Neuronal stem cell (in vitro differentiated cells): ENCODE results near the gene FOXL1.

Experiments
- DNase-seq: peaks from one replicate; pipeline ENCODE4 v3.0.0-alpha.2; 2013; ENCODE audit warnings: low spot score
- H2AFZ ChIP-seq: one replicate; pipeline ENCODE4 v1.6.1; 2013; ENCODE audit warnings: mild to moderate bottlenecking, low read length, inconsistent platforms
- H2AK5ac ChIP-seq: 2 replicates; pipeline ENCODE4 v1.6.1; 2013; ENCODE audit warnings: low read depth, mild to moderate bottlenecking, inconsistent platforms, low read length, moderate library complexity, mixed read lengths
- H2BK120ac ChIP-seq: 2 replicates; pipeline ENCODE4 v1.6.1; 2013; ENCODE audit warnings: low read depth, mild to moderate bottlenecking, inconsistent platforms, low read length, moderate library complexity, mixed read lengths
- H2BK12ac ChIP-seq: one replicate; pipeline ENCODE4 v1.6.1; 2013; ENCODE audit warnings: low read length, inconsistent platforms
- H2BK15ac ChIP-seq: 2 replicates; pipeline ENCODE4 v1.6.1; 2013; ENCODE audit warnings: mild to moderate bottlenecking, low read length, inconsistent platforms, mixed read lengths
- H2BK5ac ChIP-seq: one replicate; pipeline ENCODE4 v1.6.1; 2013; ENCODE audit warnings: inconsistent platforms, mild to moderate bottlenecking, low read length, moderate library complexity
- H3K14ac ChIP-seq: one replicate; pipeline ENCODE4 v1.6.1; 2013; ENCODE audit warnings: low read length, inconsistent platforms
- H3K18ac ChIP-seq: 2 replicates; pipeline ENCODE4 v1.6.1; 2013; ENCODE audit warnings: low read length, inconsistent platforms
- H3K23ac ChIP-seq: 2 replicates; pipeline ENCODE4 v1.6.1; 2013; ENCODE audit warnings: low read depth, mild to moderate bottlenecking, mixed read lengths, low read length, inconsistent platforms; ENCODE audit not compliant: poor library complexity
- H3K27ac ChIP-seq: replicated peaks from 3 replicates; pipeline ENCODE4 v1.5.1; 2013; ENCODE audit warnings: low read length, inconsistent platforms
- H3K27me3 ChIP-seq, 3 experiments: 2 replicates each; pipeline ENCODE4 v1.6.1; 2013; ENCODE audit warnings: low read length in 3 of 3, mild to moderate bottlenecking in 2 of 3, inconsistent platforms in 1 of 3, low read depth in 1 of 3, mixed read lengths in 1 of 3, moderate library complexity in 1 of 3; ENCODE audit not compliant: control insufficient read depth in 3 of 3, insufficient read depth in 3 of 3
- H3K36me3 ChIP-seq, 2 donors: replicated peaks in 1 of 2; 2 replicates each; pipeline ENCODE4 v1.6.1; 2013; ENCODE audit warnings: low read length in 2 of 2; ENCODE audit not compliant: control insufficient read depth in 2 of 2, insufficient read depth in 2 of 2
- H3K4ac ChIP-seq: 2 replicates; pipeline ENCODE4 v1.6.1; 2013; ENCODE audit warnings: inconsistent platforms, mild to moderate bottlenecking, low read length, moderate library complexity
- H3K4me1 ChIP-seq, 2 donors: 1 replicate in 1 of 2; 2 replicates in 1 of 2; pipeline ENCODE4 v1.6.1; 2013; ENCODE audit warnings: low read length in 2 of 2, low read depth in 1 of 2; ENCODE audit not compliant: control insufficient read depth in 2 of 2, insufficient read depth in 1 of 2
- H3K4me2 ChIP-seq: one replicate; pipeline ENCODE4 v1.6.1; 2013; ENCODE audit warnings: mild to moderate bottlenecking, low read length, inconsistent platforms; ENCODE audit not compliant: insufficient read depth, poor library complexity, severe bottlenecking
- H3K4me3 ChIP-seq, 2 donors: 2 replicates each; pipeline ENCODE4 v1.5.1; 2013; ENCODE audit warnings: low read length in 2 of 2, mild to moderate bottlenecking in 2 of 2, inconsistent platforms in 1 of 2, moderate library complexity in 1 of 2
- H3K79me1 ChIP-seq: one replicate; pipeline ENCODE4 v1.6.1; 2013; ENCODE audit warnings: low read depth, mild to moderate bottlenecking, inconsistent platforms, low read length, moderate library complexity
- H3K9ac ChIP-seq: one replicate; pipeline ENCODE4 v1.6.1; 2013; ENCODE audit warnings: mild to moderate bottlenecking, low read depth, low read length, inconsistent platforms; ENCODE audit not compliant: poor library complexity
- H3K9me3 ChIP-seq, 2 donors: replicated peaks in 1 of 2; 2 replicates each; pipeline versions ENCODE3 to v1.6.1; 2013; ENCODE audit warnings: low read length in 2 of 2, mild to moderate bottlenecking in 2 of 2, inconsistent platforms in 1 of 2, low read depth in 1 of 2, mixed read lengths in 1 of 2, moderate library complexity in 1 of 2; ENCODE audit not compliant: control insufficient read depth in 2 of 2, insufficient read depth in 1 of 2
- H4K8ac ChIP-seq: one replicate; pipeline ENCODE4 v1.6.1; 2013; ENCODE audit warnings: low read depth, mild to moderate bottlenecking, inconsistent platforms, low read length, moderate library complexity
- H4K91ac ChIP-seq: one replicate; pipeline ENCODE4 v1.6.1; 2013; ENCODE audit warnings: low read length, low read depth, mild to moderate bottlenecking, inconsistent platforms; ENCODE audit not compliant: poor library complexity
- WGBS, 2 donors: extraction: QIAGEN DNeasy Blood & Tissue Kit; methylation state at CpG; one replicate each; pipeline ENCODE4 v1.1.7; 2013; ENCODE audit warnings: missing lambda C conversion rate in 2 of 2, mixed read lengths in 1 of 2; ENCODE audit not compliant: insufficient read length in 2 of 2, insufficient replicate concordance in 1 of 2; ENCODE audit errors: extremely low coverage in 2 of 2; 5-methylcytosine and 5-hydroxymethylcytosine counted together

The FOXL1 gene

GRCh38 chr16:86534779-86535615 lies 43.4 kb upstream of the FOXL1 start:
- DNase-seq: no peak
- WGBS, 2 donors: no CpG with 5 or more reads among the region's 18 CpGs
- H3K4me2 ChIP-seq: no peak overlapping the region

GRCh38 chr16:86536621-86537020 lies 41.7 kb upstream of the FOXL1 start:
- Histone ChIP-seq H3K79me1 (no peaks in the 10 kb centered on the region), H2BK120ac (no peak overlapping the region), H4K8ac (no peak overlapping the region), H3K18ac (peak overlapping the region; percentile 11), H2BK12ac (no peak overlapping the region), H3K9me3 (peaks cover 0 to 3% of the 10 kb centered on the region in 2 donors), H3K4ac (no peak overlapping the region), H3K36me3 (peaks cover 27 to 67% of the 10 kb centered on the region in 2 donors), H3K9ac (no peak overlapping the region), H2AFZ (no peak overlapping the region), H3K4me1 (no peaks in the 10 kb centered on the region), H3K4me3 (no peak overlapping the region), H2AK5ac (no peak overlapping the region), H3K14ac (no peak overlapping the region), H2BK15ac (no peak overlapping the region), H3K27ac (no peak overlapping the region), H2BK5ac (no peak overlapping the region), H3K4me2 (no peak overlapping the region), H3K27me3 (no peaks in the 10 kb centered on the region), H4K91ac (no peak overlapping the region), H3K23ac (peak overlapping the region; percentile 25)
- DNase-seq: no peak
- no CpG with 5 or more reads among the region's 17 CpGs for WGBS, 2 donors

More at GRCh38 chr16:86534779-86535615, 43.4 kb upstream of the FOXL1 start:
- H3K36me3 ChIP-seq: peaks cover 21 to 51% of the 10 kb centered on the region in 2 donors
- H3K4me3 ChIP-seq: no peak overlapping the region
- no peak overlapping the region for H3K18ac ChIP-seq
- no peak overlapping the region for H2BK120ac ChIP-seq
- no peak overlapping the region for H3K4ac ChIP-seq
- H2BK5ac ChIP-seq: no peak overlapping the region
- peak overlapping the region; percentile 18 for H3K9ac ChIP-seq
- peaks cover 0 to 3% of the 10 kb centered on the region in 2 donors for H3K9me3 ChIP-seq
- H4K91ac ChIP-seq: no peak overlapping the region
- no peak overlapping the region for H2BK12ac ChIP-seq
- no peak overlapping the region for H4K8ac ChIP-seq
- peak overlapping the region; percentile 39 for H3K23ac ChIP-seq
- no peaks in the 10 kb centered on the region for H3K4me1 ChIP-seq
- H2AK5ac ChIP-seq: no peak overlapping the region
- no peak overlapping the region for H3K14ac ChIP-seq
- H2BK15ac ChIP-seq: no peak overlapping the region
- H3K79me1 ChIP-seq: no peaks in the 10 kb centered on the region
- H3K27ac ChIP-seq: no peak overlapping the region
- H2AFZ ChIP-seq: no peak overlapping the region
- H3K27me3 ChIP-seq: no peaks in the 10 kb centered on the region

- no peak overlapping the region for H3K9ac ChIP-seq
- H2BK120ac ChIP-seq: no peak overlapping the region
- H3K14ac ChIP-seq: no peak overlapping the region
- H2BK12ac ChIP-seq: no peak overlapping the region
- no peak overlapping the region for H3K27ac ChIP-seq
- H3K4me2 ChIP-seq: no peak overlapping the region
- no peaks in the 10 kb centered on the region for H3K27me3 ChIP-seq
- peaks cover 0 to 3% of the 10 kb centered on the region in 2 donors for H3K9me3 ChIP-seq
- H2BK5ac ChIP-seq: no peak overlapping the region
- no peak overlapping the region for H4K8ac ChIP-seq
- H3K79me1 ChIP-seq: no peaks in the 10 kb centered on the region
- H3K4ac ChIP-seq: no peak overlapping the region
- no peak overlapping the region for H2AK5ac ChIP-seq
- H2BK15ac ChIP-seq: no peak overlapping the region
- no peak overlapping the region for H4K91ac ChIP-seq
- H3K4me3 ChIP-seq: peak overlapping the region in 1 of 2 donors; percentile 37
- no peak overlapping the region for H3K23ac ChIP-seq
- H3K18ac ChIP-seq: no peak overlapping the region
- DNase-seq: no peak
- H3K4me1 ChIP-seq: no peaks in the 10 kb centered on the region
- peaks cover 31 to 76% of the 10 kb centered on the region in 2 donors for H3K36me3 ChIP-seq
- no CpG with 5 or more reads among the region's 4 CpGs for WGBS, 2 donors
- no peak overlapping the region for H2AFZ ChIP-seq
Observed at GRCh38 chr16:86537486-86537885, 40.9 kb upstream of the FOXL1 start.

- no CpG with 5 or more reads among the region's 17 CpGs for WGBS, 2 donors
- H2AK5ac ChIP-seq: no peak overlapping the region
- H4K91ac ChIP-seq: no peak overlapping the region
- no peak overlapping the region for H3K18ac ChIP-seq
- no peak overlapping the region for H2AFZ ChIP-seq
- no peak overlapping the region for H4K8ac ChIP-seq
- H3K9ac ChIP-seq: no peak overlapping the region
- no peak overlapping the region for H3K14ac ChIP-seq
- no peak overlapping the region for H2BK12ac ChIP-seq
- H3K4ac ChIP-seq: no peak overlapping the region
- H3K23ac ChIP-seq: peak overlapping the region; percentile 13
- H2BK15ac ChIP-seq: no peak overlapping the region
- no peaks in the 10 kb centered on the region for H3K4me1 ChIP-seq
- peaks cover 0 to 3% of the 10 kb centered on the region in 2 donors for H3K9me3 ChIP-seq
- no peaks in the 10 kb centered on the region for H3K27me3 ChIP-seq
- H3K36me3 ChIP-seq: peaks cover 31 to 83% of the 10 kb centered on the region in 2 donors
- no peaks in the 10 kb centered on the region for H3K79me1 ChIP-seq
- no peak overlapping the region for H3K27ac ChIP-seq
- no peak overlapping the region for H2BK120ac ChIP-seq
- H3K4me3 ChIP-seq: no peak overlapping the region
- no peak for DNase-seq
- H2BK5ac ChIP-seq: no peak overlapping the region
- H3K4me2 ChIP-seq: no peak overlapping the region
Observed at GRCh38 chr16:86538196-86538780, 40.1 kb upstream of the FOXL1 start.
